DND-41 (cell line): ENCODE measurements around the gene FIBCD1.
"Not testable (repeated sequence)": the region's sequence is repeated elsewhere in the genome, so short reads cannot be mapped to it uniquely, and the experiment has no call there.

ENCODE experiments used
- ATAC-seq: fragments of 200-7000 bp; cut with Tn5 transposase; 3 replicates; pipeline ENCODE4 v1.9.1; 2021; ENCODE audit warnings: low read depth; ENCODE audit not compliant: insufficient read depth
- DNase-seq: peaks from one replicate; pipeline ENCODE4 v3.0.0-alpha.2; 2020
- H2AFZ ChIP-seq: 2 replicates; pipeline ENCODE4 v1.6.0; 2012; ENCODE audit warnings: low read depth, low read length
- H3K27ac ChIP-seq: 2 replicates; pipeline ENCODE4 v1.5.1; 2012; ENCODE audit warnings: low read length, inconsistent platforms
- H3K27me3 ChIP-seq: fragments of 200-600 bp; sonication (generic); 2 replicates; pipeline ENCODE4 v1.6.0; 2012; ENCODE audit warnings: low read length, mild to moderate bottlenecking, inconsistent platforms; ENCODE audit not compliant: insufficient read depth, poor library complexity
- H3K36me3 ChIP-seq: 2 replicates; pipeline ENCODE4 v1.5.1; 2012; ENCODE audit warnings: low read length, inconsistent platforms; ENCODE audit not compliant: insufficient read depth
- H3K4me1 ChIP-seq: 2 replicates; pipeline ENCODE4 v1.5.1; 2012; ENCODE audit warnings: mild to moderate bottlenecking, low read length; ENCODE audit not compliant: insufficient read depth
- H3K4me2 ChIP-seq: 2 replicates; pipeline ENCODE4 v1.6.0; 2012; ENCODE audit warnings: mild to moderate bottlenecking, moderate library complexity, low read length, inconsistent platforms; ENCODE audit not compliant: insufficient read depth
- H3K4me3 ChIP-seq, 2 experiments: fragments of 200-600 bp in 1 of 2; shearing (Covaris generic) in 1 of 2; 2 replicates each; pipeline ENCODE4 v1.5.1; 2012 to 2016; ENCODE audit warnings: inconsistent platforms in 2 of 2, low read length in 2 of 2, mild to moderate bottlenecking in 2 of 2, low read depth in 1 of 2, moderate library complexity in 1 of 2
- H3K79me2 ChIP-seq: 2 replicates; pipeline ENCODE4 v1.6.0; 2012; ENCODE audit warnings: low read length, inconsistent platforms; ENCODE audit not compliant: insufficient read depth
- H3K9ac ChIP-seq: 2 replicates; pipeline ENCODE4 v1.6.0; 2012; ENCODE audit warnings: low read depth, mild to moderate bottlenecking, inconsistent platforms, low read length, moderate library complexity
- H3K9me3 ChIP-seq: 2 replicates; pipeline ENCODE4 v1.5.1; 2012; ENCODE audit warnings: low read length, moderate library complexity, mild to moderate bottlenecking, inconsistent platforms; ENCODE audit not compliant: insufficient read depth, severe bottlenecking
- H4K20me1 ChIP-seq: 2 replicates; pipeline ENCODE4 v1.6.0; 2012; ENCODE audit warnings: low read length; ENCODE audit not compliant: insufficient read depth
- EZH2 ChIP-seq: IDR thresholded peaks from 3 replicates; pipeline ENCODE4 v1.6.1; 2012; ENCODE audit warnings: borderline replicate concordance, low read depth, mild to moderate bottlenecking, moderate library complexity, low read length, inconsistent platforms; ENCODE audit not compliant: severe bottlenecking
- TF ChIP-seq, protein P1 (sequence below): IDR thresholded peaks from 2 replicates; pipeline ENCODE4 v1.5.1; 2012; ENCODE audit warnings: borderline replicate concordance, low read length, moderate library complexity, mild to moderate bottlenecking; ENCODE audit not compliant: poor library complexity, severe bottlenecking; ENCODE audit errors: extremely low read depth

FIBCD1 gene

GRCh38 chr9:130911254-130912049 lies 27.6 kb downstream of the FIBCD1 start:
- TF ChIP-seq EZH2: no peak
- TF ChIP-seq, protein P1, sequence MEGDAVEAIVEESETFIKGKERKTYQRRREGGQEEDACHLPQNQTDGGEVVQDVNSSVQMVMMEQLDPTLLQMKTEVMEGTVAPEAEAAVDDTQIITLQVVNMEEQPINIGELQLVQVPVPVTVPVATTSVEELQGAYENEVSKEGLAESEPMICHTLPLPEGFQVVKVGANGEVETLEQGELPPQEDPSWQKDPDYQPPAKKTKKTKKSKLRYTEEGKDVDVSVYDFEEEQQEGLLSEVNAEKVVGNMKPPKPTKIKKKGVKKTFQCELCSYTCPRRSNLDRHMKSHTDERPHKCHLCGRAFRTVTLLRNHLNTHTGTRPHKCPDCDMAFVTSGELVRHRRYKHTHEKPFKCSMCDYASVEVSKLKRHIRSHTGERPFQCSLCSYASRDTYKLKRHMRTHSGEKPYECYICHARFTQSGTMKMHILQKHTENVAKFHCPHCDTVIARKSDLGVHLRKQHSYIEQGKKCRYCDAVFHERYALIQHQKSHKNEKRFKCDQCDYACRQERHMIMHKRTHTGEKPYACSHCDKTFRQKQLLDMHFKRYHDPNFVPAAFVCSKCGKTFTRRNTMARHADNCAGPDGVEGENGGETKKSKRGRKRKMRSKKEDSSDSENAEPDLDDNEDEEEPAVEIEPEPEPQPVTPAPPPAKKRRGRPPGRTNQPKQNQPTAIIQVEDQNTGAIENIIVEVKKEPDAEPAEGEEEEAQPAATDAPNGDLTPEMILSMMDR: no peak
- no peak overlapping the region for H3K4me2 ChIP-seq
- H3K4me1 ChIP-seq: no peaks in the 10 kb centered on the region
- no peaks in the 10 kb centered on the region for H4K20me1 ChIP-seq
- H3K4me3 ChIP-seq: no peak overlapping the region
- DNase-seq (no peak), ATAC-seq (no peak)
- no peaks in the 10 kb centered on the region for H3K79me2 ChIP-seq
- H3K27me3 ChIP-seq: no peaks in the 10 kb centered on the region
- H3K9me3 ChIP-seq: no peaks in the 10 kb centered on the region
- no peaks in the 10 kb centered on the region for H3K36me3 ChIP-seq
- H2AFZ ChIP-seq: no peak overlapping the region
- no peak overlapping the region for H3K9ac ChIP-seq
- no peak overlapping the region for H3K27ac ChIP-seq

DNA sequence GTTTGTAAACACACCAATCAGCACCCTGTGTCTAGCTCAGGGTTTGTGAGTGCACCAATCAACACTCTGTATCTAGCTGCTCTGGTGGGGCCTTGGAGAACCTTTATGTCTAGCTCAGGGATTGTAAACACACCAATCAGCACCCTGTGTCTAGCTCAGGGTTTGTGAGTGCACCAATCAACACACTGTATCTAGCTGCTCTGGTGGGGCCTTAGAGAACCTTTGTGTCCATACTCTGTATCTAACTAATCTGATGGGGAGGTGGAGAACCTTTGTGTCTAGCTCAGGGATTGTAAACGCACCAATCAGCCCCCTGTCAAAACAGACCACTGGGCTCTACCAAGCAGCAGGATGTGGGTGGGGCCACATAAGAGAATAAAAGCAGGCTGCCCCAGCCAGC lies 28.4 kb downstream of the FIBCD1 start:
- peak; percentile 37 for DNase-seq
- H3K27ac ChIP-seq, H2AFZ ChIP-seq, H3K4me2 ChIP-seq, H3K27me3 ChIP-seq, ATAC-seq, H3K4me3 ChIP-seq, H3K36me3 ChIP-seq, H3K4me1 ChIP-seq, H3K9ac ChIP-seq, H3K9me3 ChIP-seq, H3K79me2 ChIP-seq, H4K20me1 ChIP-seq: not testable (repeated sequence)

DNA sequence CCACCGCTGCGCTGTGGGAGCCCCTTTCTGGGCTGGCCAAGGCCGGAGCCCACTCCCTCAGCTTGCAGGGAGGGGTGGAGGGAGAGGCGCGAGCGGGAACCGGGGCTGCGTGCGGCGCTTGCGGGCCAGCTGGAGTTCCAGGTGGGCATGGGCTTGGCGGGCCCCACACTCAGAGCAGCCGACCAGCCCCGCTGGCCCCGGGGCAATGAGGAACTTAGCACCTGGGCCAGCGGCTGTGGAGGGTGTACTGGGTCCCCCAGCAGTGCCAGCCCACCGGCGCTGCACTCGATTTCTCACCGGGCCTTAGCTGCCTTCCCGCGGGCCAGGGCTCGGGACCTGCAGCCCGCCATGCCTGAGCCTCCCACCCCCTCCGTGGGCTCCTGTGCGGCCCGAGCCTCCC lies 29.0 kb downstream of the FIBCD1 start:
- ATAC-seq, H3K9me3 ChIP-seq, H3K4me3 ChIP-seq, H3K4me2 ChIP-seq, H4K20me1 ChIP-seq, H3K79me2 ChIP-seq, DNase-seq, H3K27me3 ChIP-seq, H3K36me3 ChIP-seq, H3K4me1 ChIP-seq, H3K27ac ChIP-seq, H2AFZ ChIP-seq, H3K9ac ChIP-seq: not testable (repeated sequence)

GRCh38 chr9:130908878-130909355 lies 30.1 kb downstream of the FIBCD1 start:
- ATAC-seq: no peak
- Histone ChIP-seq H3K4me2 (no peak overlapping the region), H3K4me3 (no peak overlapping the region), H3K9me3 (no peaks in the 10 kb centered on the region), H2AFZ (no peak overlapping the region), H3K4me1 (no peaks in the 10 kb centered on the region), H3K9ac (no peak overlapping the region), H3K79me2 (no peaks in the 10 kb centered on the region), H4K20me1 (no peaks in the 10 kb centered on the region), H3K27me3 (no peaks in the 10 kb centered on the region), H3K27ac (no peak overlapping the region), H3K36me3 (no peaks in the 10 kb centered on the region)
- DNase-seq: no peak
- TF ChIP-seq EZH2: no peak
- TF ChIP-seq, protein P1: no peak
